WTC11 (cell line): ENCODE results near the gene RTKN2.

Experiments used
- ATF2 ChIP-seq: sonication (generic); formaldehyde crosslinking; IDR thresholded peaks from 2 replicates; pipeline ENCODE4 v1.8.1; 2022; ENCODE audit warnings: low read depth, missing genetic modification reagents, borderline replicate concordance
- CREB1 ChIP-seq: sonication (generic); formaldehyde crosslinking; IDR thresholded peaks from 2 replicates; pipeline ENCODE4 v1.8.0; 2023; ENCODE audit warnings: mild to moderate bottlenecking, missing genetic modification reagents
- CTCF ChIP-seq: fragments of 200-600 bp; IDR thresholded peaks from 2 replicates; pipeline ENCODE4 v1.8.0; 2022; ENCODE audit warnings: antibody characterized with exemption
- MXD4 ChIP-seq: fragments of 250-450 bp; sonication (Bioruptor Pico); IDR thresholded peaks from 2 replicates; pipeline ENCODE4 v1.8.0; 2021; ENCODE audit warnings: mild to moderate bottlenecking, moderate library complexity, borderline replicate concordance
- ZBTB21 ChIP-seq: sonication (generic); formaldehyde crosslinking; IDR thresholded peaks from 2 replicates; pipeline ENCODE4 v1.8.1; 2023; ENCODE audit warnings: mild to moderate bottlenecking, missing genetic modification reagents, borderline replicate concordance
- ZBTB43 ChIP-seq: sonication (generic); formaldehyde crosslinking; IDR thresholded peaks from 2 replicates; pipeline ENCODE4 v1.8.1; 2023; ENCODE audit warnings: mild to moderate bottlenecking, missing genetic modification reagents
- ZNF121 ChIP-seq: sonication (generic); formaldehyde crosslinking; IDR thresholded peaks from 2 replicates; pipeline ENCODE4 v1.8.0; 2023; ENCODE audit warnings: missing genetic modification reagents
- ZNF281 ChIP-seq: sonication (generic); formaldehyde crosslinking; IDR thresholded peaks from 2 replicates; pipeline ENCODE4 v1.8.0; 2023; ENCODE audit warnings: mild to moderate bottlenecking, missing genetic modification reagents
- ZNF671 ChIP-seq: fragments of 250-450 bp; sonication (Bioruptor Pico); IDR thresholded peaks from 2 replicates; pipeline ENCODE4 v1.8.0; 2021; ENCODE audit warnings: mild to moderate bottlenecking
- TF ChIP-seq, protein P1 (sequence below): sonication (generic); formaldehyde crosslinking; conservative IDR thresholded peaks from 2 replicates; pipeline ENCODE4 v1.8.1; 2023; ENCODE audit warnings: mild to moderate bottlenecking, low read depth, missing genetic modification reagents, moderate library complexity

GRCh38 chr10:62308101-62308500 is 39.5 kb upstream of the RTKN2 start:
- TF ChIP-seq ZNF281 (CRISPR knock-in tag) (no peak), CTCF (no peak), CREB1 (CRISPR knock-in tag) (no peak), ATF2 (CRISPR knock-in tag) (no peak), ZNF671 (CRISPR knock-in tag) (no peak), ZBTB21 (CRISPR knock-in tag) (no peak), MXD4 (CRISPR knock-in tag) (no peak), ZBTB43 (CRISPR knock-in tag) (no peak), ZNF121 (CRISPR knock-in tag) (no peak)
- TF ChIP-seq, protein P1, sequence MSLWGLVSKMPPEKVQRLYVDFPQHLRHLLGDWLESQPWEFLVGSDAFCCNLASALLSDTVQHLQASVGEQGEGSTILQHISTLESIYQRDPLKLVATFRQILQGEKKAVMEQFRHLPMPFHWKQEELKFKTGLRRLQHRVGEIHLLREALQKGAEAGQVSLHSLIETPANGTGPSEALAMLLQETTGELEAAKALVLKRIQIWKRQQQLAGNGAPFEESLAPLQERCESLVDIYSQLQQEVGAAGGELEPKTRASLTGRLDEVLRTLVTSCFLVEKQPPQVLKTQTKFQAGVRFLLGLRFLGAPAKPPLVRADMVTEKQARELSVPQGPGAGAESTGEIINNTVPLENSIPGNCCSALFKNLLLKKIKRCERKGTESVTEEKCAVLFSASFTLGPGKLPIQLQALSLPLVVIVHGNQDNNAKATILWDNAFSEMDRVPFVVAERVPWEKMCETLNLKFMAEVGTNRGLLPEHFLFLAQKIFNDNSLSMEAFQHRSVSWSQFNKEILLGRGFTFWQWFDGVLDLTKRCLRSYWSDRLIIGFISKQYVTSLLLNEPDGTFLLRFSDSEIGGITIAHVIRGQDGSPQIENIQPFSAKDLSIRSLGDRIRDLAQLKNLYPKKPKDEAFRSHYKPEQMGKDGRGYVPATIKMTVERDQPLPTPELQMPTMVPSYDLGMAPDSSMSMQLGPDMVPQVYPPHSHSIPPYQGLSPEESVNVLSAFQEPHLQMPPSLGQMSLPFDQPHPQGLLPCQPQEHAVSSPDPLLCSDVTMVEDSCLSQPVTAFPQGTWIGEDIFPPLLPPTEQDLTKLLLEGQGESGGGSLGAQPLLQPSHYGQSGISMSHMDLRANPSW (CRISPR knock-in tag), result no peak
